ENCODE data around the gene KHDRBS1.
"Not testable (repeated sequence)": the region's sequence is repeated elsewhere in the genome, so short reads cannot be mapped to it uniquely, and the experiment has no call there.

The KHDRBS1 gene

GRCh38 chr1:32063261-32063681, 49.6 kb downstream of the KHDRBS1 start:
- DNase-seq: peak in 7 of 56 donors; percentile 5 to 58 (median 15)

GRCh38 chr1:32065613-32066488, 52.2 kb downstream of the KHDRBS1 start:
- DNase-seq: not testable (repeated sequence)

- DNase-seq: peak in 17 of 56 donors; percentile 6 to 56 (median 22)
These were observed 52.8 kb downstream of the KHDRBS1 start for GRCh38 chr1:32066489-32066873.

- no peak for DNase-seq
These were observed 55.4 kb downstream of the KHDRBS1 start for GRCh38 chr1:32068957-32069588.

GRCh38 chr1:32071758-32072621, 58.3 kb downstream of the KHDRBS1 start:
- DNase-seq: no peak

GRCh38 chr1:32072622-32073298, 59.1 kb downstream of the KHDRBS1 start, which contains the start of gene TMEM39B:
TMEM39B (plus strand) TSS chr1:32072939; CDS start chr1:32073048, 109 bp downstream.
- DNase-seq: peak; percentile 74 to 98 (median 94)

- DNase-seq: peak in 12 of 56 donors; percentile 31 to 94 (median 86)
These were observed 59.9 kb downstream of the KHDRBS1 start for GRCh38 chr1:32073299-32074229.

GRCh38 chr1:32074841-32075240, 61.2 kb downstream of the KHDRBS1 start:
- no peak for DNase-seq

- DNase-seq: peak in 1 of 56 donors; percentile 1
These were observed 63.8 kb downstream of the KHDRBS1 start for GRCh38 chr1:32077451-32077850.

GRCh38 chr1:32082022-32082421, 68.4 kb downstream of the KHDRBS1 start:
- no peak for DNase-seq

GRCh38 chr1:32086381-32086780, 72.7 kb downstream of the KHDRBS1 start:
- not testable (repeated sequence) for DNase-seq

- DNase-seq: peak in 17 of 56 donors; percentile 3 to 63 (median 16)
These were observed 77.5 kb downstream of the KHDRBS1 start for GRCh38 chr1:32091176-32091575.

- no peak for DNase-seq
These were observed 77.9 kb downstream of the KHDRBS1 start for GRCh38 chr1:32091591-32091990.
